D721Med (cell line): ENCODE measurements around the gene GRIN3B.

ENCODE experiments used
- DNase-seq: peaks from one replicate; pipeline ENCODE4 v3.0.0; 2011; ENCODE audit warnings: low spot score; ENCODE audit not compliant: insufficient read length
- FAIRE-seq: peaks from 2 replicates; lab custom pipeline; 2011; peaks lifted over from hg19 to GRCh38; lab: Jason Lieb, UNC
- TF ChIP-seq, protein P1 (sequence below): IDR thresholded peaks from 2 replicates; pipeline ENCODE4 v1.5.1; 2012; ENCODE audit warnings: mild to moderate bottlenecking, control low read depth; ENCODE audit not compliant: insufficient read depth; ENCODE audit errors: missing control alignments

The GRIN3B gene

DNA sequence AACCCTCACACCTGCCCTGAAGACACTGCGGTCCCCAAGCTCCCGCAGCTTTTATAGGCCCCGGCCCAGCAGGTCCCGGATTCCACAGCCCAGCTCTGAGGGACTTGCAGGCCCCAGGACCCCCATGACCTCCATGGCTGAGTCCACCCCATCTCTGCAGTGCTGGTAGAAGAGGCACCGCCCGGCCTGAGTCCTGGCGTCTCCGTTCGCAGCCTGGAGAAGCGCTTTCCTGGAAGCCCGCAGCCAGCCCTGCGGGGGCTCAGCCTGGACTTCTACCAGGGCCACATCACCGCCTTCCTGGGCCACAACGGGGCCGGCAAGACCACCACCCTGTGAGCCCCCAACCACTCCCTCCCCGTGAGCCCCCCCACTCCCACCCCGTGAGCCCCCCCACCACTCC is 48.9 kb downstream of the GRIN3B start:
- TF ChIP-seq, protein P1, sequence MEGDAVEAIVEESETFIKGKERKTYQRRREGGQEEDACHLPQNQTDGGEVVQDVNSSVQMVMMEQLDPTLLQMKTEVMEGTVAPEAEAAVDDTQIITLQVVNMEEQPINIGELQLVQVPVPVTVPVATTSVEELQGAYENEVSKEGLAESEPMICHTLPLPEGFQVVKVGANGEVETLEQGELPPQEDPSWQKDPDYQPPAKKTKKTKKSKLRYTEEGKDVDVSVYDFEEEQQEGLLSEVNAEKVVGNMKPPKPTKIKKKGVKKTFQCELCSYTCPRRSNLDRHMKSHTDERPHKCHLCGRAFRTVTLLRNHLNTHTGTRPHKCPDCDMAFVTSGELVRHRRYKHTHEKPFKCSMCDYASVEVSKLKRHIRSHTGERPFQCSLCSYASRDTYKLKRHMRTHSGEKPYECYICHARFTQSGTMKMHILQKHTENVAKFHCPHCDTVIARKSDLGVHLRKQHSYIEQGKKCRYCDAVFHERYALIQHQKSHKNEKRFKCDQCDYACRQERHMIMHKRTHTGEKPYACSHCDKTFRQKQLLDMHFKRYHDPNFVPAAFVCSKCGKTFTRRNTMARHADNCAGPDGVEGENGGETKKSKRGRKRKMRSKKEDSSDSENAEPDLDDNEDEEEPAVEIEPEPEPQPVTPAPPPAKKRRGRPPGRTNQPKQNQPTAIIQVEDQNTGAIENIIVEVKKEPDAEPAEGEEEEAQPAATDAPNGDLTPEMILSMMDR, result no peak
- DNase-seq (no peak), FAIRE-seq (no peak)

DNA sequence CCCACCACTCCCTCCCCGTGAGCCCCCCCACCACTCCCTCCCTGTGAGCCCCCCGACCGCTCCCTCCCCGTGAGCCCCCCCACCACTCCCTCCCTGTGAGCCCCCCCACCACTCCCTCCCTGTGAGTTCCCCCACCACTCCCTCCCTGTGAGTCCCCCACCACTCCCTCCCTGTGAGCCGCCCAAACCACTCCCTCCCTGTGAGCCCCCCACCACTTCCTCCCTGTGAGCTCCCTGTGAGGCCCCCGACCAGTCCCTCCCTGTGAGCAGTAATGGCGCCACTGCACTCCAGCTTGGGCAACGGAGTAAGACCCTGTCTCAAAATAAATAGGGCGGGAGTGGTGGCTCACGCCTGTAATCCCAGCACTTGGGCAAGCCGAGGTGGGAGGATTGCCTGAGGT is 49.6 kb downstream of the GRIN3B start:
- TF ChIP-seq, protein P1, result no peak
- DNase-seq (no peak), FAIRE-seq (no peak)

DNA sequence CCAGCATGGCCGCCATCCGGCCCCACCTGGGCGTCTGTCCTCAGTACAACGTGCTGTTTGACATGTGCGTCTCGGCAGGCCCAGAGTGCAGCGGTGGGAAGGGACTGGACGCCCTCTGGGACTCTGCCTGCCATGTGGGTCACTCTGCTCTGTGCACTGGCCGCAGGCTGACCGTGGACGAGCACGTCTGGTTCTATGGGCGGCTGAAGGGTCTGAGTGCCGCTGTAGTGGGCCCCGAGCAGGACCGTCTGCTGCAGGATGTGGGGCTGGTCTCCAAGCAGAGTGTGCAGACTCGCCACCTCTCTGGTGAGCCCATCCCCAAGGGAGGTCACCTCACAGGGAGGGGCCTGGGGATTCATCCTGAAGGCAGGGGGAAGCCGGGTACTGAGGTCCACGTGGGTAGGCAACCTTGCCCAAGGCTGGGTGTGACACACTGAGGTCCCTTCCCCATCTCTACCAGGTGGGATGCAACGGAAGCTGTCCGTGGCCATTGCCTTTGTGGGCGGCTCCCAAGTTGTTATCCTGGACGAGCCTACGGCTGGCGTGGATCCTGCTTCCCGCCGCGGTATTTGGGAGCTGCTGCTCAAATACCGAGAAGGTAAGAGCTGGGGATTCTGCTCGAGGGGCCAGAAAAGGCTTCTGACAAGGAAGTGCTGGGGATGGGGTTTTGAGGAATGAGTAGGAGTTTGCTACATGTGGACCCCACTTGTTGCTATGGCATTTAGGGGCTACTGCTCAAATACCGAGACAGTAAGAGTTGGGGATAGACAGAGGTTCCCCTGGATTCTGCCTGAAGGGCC is 51.0 kb downstream of the GRIN3B start:
- DNase-seq, result no peak
- no peak for FAIRE-seq
- TF ChIP-seq, protein P1, result no peak

DNA sequence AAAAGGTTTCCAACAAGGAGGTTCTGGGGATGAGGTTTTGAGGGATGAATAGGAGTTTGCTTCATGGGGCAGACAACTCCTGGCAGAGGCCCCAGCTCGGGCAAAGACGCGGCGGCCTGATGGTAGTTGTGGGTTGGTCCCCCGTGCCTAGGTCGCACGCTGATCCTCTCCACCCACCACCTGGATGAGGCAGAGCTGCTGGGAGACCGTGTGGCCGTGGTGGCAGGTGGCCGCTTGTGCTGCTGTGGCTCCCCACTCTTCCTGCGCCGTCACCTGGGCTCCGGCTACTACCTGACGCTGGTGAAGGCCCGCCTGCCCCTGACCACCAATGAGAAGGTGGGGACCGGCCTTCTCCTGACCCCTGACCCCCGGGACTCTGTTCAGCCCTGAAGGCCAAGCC is 51.6 kb downstream of the GRIN3B start:
- TF ChIP-seq, protein P1, result no peak
- DNase-seq (no peak), FAIRE-seq (no peak)

DNA sequence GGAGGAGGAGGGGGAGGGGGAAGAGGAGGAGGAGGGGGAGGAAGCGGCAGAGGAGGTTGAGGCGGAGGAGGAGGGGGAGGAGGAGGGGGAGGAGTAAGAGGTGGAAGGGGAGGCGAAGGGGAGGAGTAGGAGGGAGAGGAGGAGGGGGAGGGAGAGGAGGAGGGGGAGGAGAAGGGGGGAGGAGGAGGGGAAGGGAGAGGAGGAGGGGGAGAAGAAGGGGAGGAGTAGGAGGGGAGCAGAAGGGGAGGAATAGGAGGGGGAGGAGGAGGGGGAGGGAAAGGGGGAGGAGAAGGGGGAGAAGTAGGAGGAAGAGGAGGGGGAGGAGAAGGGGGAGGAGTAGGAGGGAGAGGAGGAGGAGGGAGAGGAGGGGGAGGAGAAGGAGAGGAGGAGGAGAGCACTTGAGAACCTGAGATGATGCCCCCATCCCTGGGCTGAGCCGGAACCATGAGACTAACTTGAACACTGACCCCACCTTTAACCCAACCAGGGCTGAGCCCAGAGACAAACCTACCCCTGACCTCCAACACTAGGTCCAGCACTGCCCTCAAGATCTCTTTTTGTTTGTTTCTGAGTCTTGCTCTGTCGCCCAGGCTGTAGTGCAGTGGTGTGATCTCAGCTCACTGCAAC is 52.2 kb downstream of the GRIN3B start:
- FAIRE-seq (no peak), DNase-seq (no peak)
- TF ChIP-seq, protein P1, result no peak

DNA sequence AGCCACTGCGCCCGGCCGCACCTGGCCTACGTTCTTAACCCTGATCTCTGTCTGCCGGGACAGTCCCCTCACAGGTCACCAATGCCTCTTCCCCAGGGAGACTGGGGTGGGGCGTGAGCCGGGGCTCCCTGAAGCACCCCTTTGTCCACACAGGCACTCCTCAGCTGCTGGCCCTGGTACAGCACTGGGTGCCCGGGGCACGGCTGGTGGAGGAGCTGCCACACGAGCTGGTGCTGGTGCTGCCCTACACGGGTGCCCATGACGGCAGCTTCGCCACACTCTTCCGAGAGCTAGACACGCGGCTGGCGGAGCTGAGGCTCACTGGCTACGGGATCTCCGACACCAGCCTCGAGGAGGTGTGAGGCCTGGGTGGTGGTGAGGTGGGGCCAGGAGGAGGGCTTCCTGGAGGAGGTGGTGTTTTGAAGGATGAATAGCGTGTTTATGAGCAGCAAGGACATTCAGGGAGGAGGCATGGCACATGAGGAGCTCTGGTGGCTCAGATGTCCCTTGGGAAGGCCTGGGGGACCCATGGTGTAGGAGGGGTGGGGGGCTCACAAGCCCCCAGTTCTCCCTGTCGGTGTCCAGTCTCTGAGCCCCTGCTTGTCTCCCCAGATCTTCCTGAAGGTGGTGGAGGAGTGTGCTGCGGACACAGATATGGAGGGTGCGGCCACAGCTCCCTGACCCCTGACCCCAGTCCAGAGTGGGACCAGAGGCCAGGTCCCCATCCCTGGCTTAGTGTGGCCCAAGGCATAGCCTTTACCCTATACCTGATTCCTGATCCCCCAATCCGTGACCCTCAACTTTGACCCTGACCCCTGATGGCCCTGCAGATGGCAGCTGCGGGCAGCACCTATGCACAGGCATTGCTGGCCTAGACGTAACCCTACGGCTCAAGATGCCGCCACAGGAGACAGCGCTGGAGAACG is 53.2 kb downstream of the GRIN3B start:
- DNase-seq (no peak), FAIRE-seq (no peak)
- TF ChIP-seq, protein P1, result no peak
